ENCODE results near the gene STK32C. TPM values are rescaled to one million over a fixed set of nuclear protein-coding genes. Genes with fewer than 3 reads are reported as not detected.
A peak's percentile ranks its signal among the peaks of the same experiment; 100 is the strongest.

Gene STK32C
- total RNA-seq, 1 donor from 2014 or later = 19.6 TPM

GRCh38 chr10:132332433-132332754 lies 24.6 kb upstream of the STK32C start:
- no peaks in the 10 kb centered on the region for H3K9me3 Mint-ChIP-seq
- H3K27ac Mint-ChIP-seq (ENCODE audit: unreplicated experiment) = peak overlapping the region; percentile 72
- H3K36me3 Mint-ChIP-seq (ENCODE audit: low read depth) = peaks cover 6% of the 10 kb centered on the region
- no peaks in the 10 kb centered on the region for H3K27me3 Mint-ChIP-seq (ENCODE audit: low read depth)
- peak overlapping the region; percentile 90 for H3K4me3 Mint-ChIP-seq
- TF ChIP-seq CTCF (conservative IDR thresholded peaks at IDR 0.05) = no peak
- peaks cover 62% of the 10 kb centered on the region for H3K4me1 Mint-ChIP-seq
- no peak for DNase-seq (ENCODE audit: low read depth, low spot score)

GRCh38 chr10:132331601-132332432 lies 24.1 kb upstream of the STK32C start, which contains the start of gene LRRC27:
TSS of gene LRRC27 (plus strand) at chr10:132332193. CDS start at chr10:132333525, 1,332 bp downstream.
- TF ChIP-seq CTCF (conservative IDR thresholded peaks at IDR 0.05) = no peak
- H3K27ac Mint-ChIP-seq (ENCODE audit: unreplicated experiment) = peak within 1 kb of the TSS; percentile 96
- no peaks in the 10 kb centered on the region for H3K27me3 Mint-ChIP-seq (ENCODE audit: low read depth)
- DNase-seq (ENCODE audit: low read depth, low spot score) = peak; percentile 99
- H3K4me3 Mint-ChIP-seq = peak within 1 kb of the TSS; percentile 90
- no peaks in the 10 kb centered on the region for H3K9me3 Mint-ChIP-seq
- H3K36me3 Mint-ChIP-seq (ENCODE audit: low read depth) = peaks cover 8% of the 10 kb centered on the region
- peaks cover 59% of the 10 kb centered on the region for H3K4me1 Mint-ChIP-seq

GRCh38 chr10:132330486-132330833 lies 22.7 kb upstream of the STK32C start:
- peaks cover 51% of the 10 kb centered on the region for H3K4me1 Mint-ChIP-seq
- peak overlapping the region; percentile 90 for H3K4me3 Mint-ChIP-seq
- TF ChIP-seq CTCF (conservative IDR thresholded peaks at IDR 0.05) = no peak
- H3K27me3 Mint-ChIP-seq (ENCODE audit: low read depth) = no peaks in the 10 kb centered on the region
- no peaks in the 10 kb centered on the region for H3K9me3 Mint-ChIP-seq
- DNase-seq (ENCODE audit: low read depth, low spot score) = no peak
- H3K27ac Mint-ChIP-seq (ENCODE audit: unreplicated experiment) = peak overlapping the region; percentile 69
- H3K36me3 Mint-ChIP-seq (ENCODE audit: low read depth) = peaks cover 16% of the 10 kb centered on the region

GRCh38 chr10:132329565-132330485 lies 22.1 kb upstream of the STK32C start:
- no peak for TF ChIP-seq CTCF (conservative IDR thresholded peaks at IDR 0.05)
- H3K27ac Mint-ChIP-seq (ENCODE audit: unreplicated experiment) = peak overlapping the region; percentile 69
- H3K27me3 Mint-ChIP-seq (ENCODE audit: low read depth) = no peaks in the 10 kb centered on the region
- no peaks in the 10 kb centered on the region for H3K9me3 Mint-ChIP-seq
- no peak for DNase-seq (ENCODE audit: low read depth, low spot score)
- peak overlapping the region; percentile 90 for H3K4me3 Mint-ChIP-seq
- H3K36me3 Mint-ChIP-seq (ENCODE audit: low read depth) = peaks cover 19% of the 10 kb centered on the region
- peaks cover 49% of the 10 kb centered on the region for H3K4me1 Mint-ChIP-seq

GRCh38 chr10:132328738-132329137 lies 21.0 kb upstream of the STK32C start:
- Mint-ChIP-seq H3K27me3 (ENCODE audit: low read depth) (no peaks in the 10 kb centered on the region), H3K4me3 (peak overlapping the region; percentile 90), H3K27ac (ENCODE audit: unreplicated experiment) (no peak overlapping the region), H3K36me3 (ENCODE audit: low read depth) (peaks cover 23% of the 10 kb centered on the region), H3K4me1 (peaks cover 49% of the 10 kb centered on the region), H3K9me3 (no peaks in the 10 kb centered on the region)
- no peak for TF ChIP-seq CTCF (conservative IDR thresholded peaks at IDR 0.05)
- DNase-seq (ENCODE audit: low read depth, low spot score) = no peak

Data from neural crest cell (in vitro differentiated cells).